ENCODE measurements around the gene UCK2.
A peak's percentile ranks its signal among the peaks of the same experiment; 100 is the strongest.

UCK2 gene

GRCh38 chr1:165871311-165872067 is 44.1 kb downstream of the UCK2 start:
- no peaks in the 10 kb centered on the region for H3F3A ChIP-seq (ENCODE audit: insufficient read depth, low read length)
- TF ChIP-seq, protein P1, sequence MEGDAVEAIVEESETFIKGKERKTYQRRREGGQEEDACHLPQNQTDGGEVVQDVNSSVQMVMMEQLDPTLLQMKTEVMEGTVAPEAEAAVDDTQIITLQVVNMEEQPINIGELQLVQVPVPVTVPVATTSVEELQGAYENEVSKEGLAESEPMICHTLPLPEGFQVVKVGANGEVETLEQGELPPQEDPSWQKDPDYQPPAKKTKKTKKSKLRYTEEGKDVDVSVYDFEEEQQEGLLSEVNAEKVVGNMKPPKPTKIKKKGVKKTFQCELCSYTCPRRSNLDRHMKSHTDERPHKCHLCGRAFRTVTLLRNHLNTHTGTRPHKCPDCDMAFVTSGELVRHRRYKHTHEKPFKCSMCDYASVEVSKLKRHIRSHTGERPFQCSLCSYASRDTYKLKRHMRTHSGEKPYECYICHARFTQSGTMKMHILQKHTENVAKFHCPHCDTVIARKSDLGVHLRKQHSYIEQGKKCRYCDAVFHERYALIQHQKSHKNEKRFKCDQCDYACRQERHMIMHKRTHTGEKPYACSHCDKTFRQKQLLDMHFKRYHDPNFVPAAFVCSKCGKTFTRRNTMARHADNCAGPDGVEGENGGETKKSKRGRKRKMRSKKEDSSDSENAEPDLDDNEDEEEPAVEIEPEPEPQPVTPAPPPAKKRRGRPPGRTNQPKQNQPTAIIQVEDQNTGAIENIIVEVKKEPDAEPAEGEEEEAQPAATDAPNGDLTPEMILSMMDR (IDR thresholded peaks at IDR 0.05; ENCODE audit: low read length): peak; percentile 82
- no peak for TF ChIP-seq EZH2 (IDR thresholded peaks at IDR 0.05; ENCODE audit: borderline replicate concordance, low read length)
- H3K79me2 ChIP-seq (ENCODE audit: insufficient read depth, low read length): peaks cover 73% of the 10 kb centered on the region
- no peak overlapping the region for H3K4me3 ChIP-seq (ENCODE audit: low read depth, low read length, poor library complexity, severe bottlenecking)
- H3K27ac ChIP-seq (ENCODE audit: low read depth, low read length, poor library complexity, severe bottlenecking): peak overlapping the region; percentile 60
- no peaks in the 10 kb centered on the region for H4K20me1 ChIP-seq (ENCODE audit: insufficient read depth, low read length)
- no peak overlapping the region; the same call in 1 of the 2 replicates for H3K9ac ChIP-seq (ENCODE audit: low read length)
- H3K4me2 ChIP-seq (ENCODE audit: low read length): peak overlapping the region; percentile 25; the same call in 1 of the 2 replicates
- H3K36me3 ChIP-seq (ENCODE audit: insufficient read depth, low read length): peaks cover 24% of the 10 kb centered on the region
- no peaks in the 10 kb centered on the region for H3K27me3 ChIP-seq (ENCODE audit: insufficient read depth, low read length)
- H3K9me3 ChIP-seq (ENCODE audit: low read length): peaks cover 12% of the 10 kb centered on the region; the same call in 1 of the 2 replicates
- no peak overlapping the region for H2AFZ ChIP-seq (ENCODE audit: low read length)
- no peaks in the 10 kb centered on the region for H3K9me2 ChIP-seq (ENCODE audit: low read depth, low read length)
- H3K4me1 ChIP-seq (ENCODE audit: insufficient read depth, low read length, severe bottlenecking): peaks cover 32% of the 10 kb centered on the region

- Histone ChIP-seq H3K9me2 (ENCODE audit: low read depth, low read length) (no peaks in the 10 kb centered on the region), H3K27ac (ENCODE audit: low read depth, low read length, poor library complexity, severe bottlenecking) (no peak overlapping the region), H3K79me2 (ENCODE audit: insufficient read depth, low read length) (peaks cover 76% of the 10 kb centered on the region), H2AFZ (ENCODE audit: low read length) (no peak overlapping the region), H3F3A (ENCODE audit: insufficient read depth, low read length) (no peaks in the 10 kb centered on the region), H3K9ac (ENCODE audit: low read length) (no peak overlapping the region), H3K4me2 (ENCODE audit: low read length) (no peak overlapping the region), H3K27me3 (ENCODE audit: insufficient read depth, low read length) (no peaks in the 10 kb centered on the region), H3K9me3 (ENCODE audit: low read length) (peaks cover 24% of the 10 kb centered on the region), H3K36me3 (ENCODE audit: insufficient read depth, low read length) (peaks cover 35% of the 10 kb centered on the region), H3K4me3 (ENCODE audit: low read depth, low read length, poor library complexity, severe bottlenecking) (no peak overlapping the region), H3K4me1 (ENCODE audit: insufficient read depth, low read length, severe bottlenecking) (peaks cover 32% of the 10 kb centered on the region), H4K20me1 (ENCODE audit: insufficient read depth, low read length) (no peaks in the 10 kb centered on the region)
- TF ChIP-seq, protein P1 (IDR thresholded peaks at IDR 0.05; ENCODE audit: low read length): no peak
- TF ChIP-seq EZH2 (IDR thresholded peaks at IDR 0.05; ENCODE audit: borderline replicate concordance, low read length): no peak
These were observed 46.1 kb downstream of the UCK2 start for GRCh38 chr1:165873481-165873880.

- peaks cover 30% of the 10 kb centered on the region for H3K4me1 ChIP-seq (ENCODE audit: insufficient read depth, low read length, severe bottlenecking)
- H3K4me3 ChIP-seq (ENCODE audit: low read depth, low read length, poor library complexity, severe bottlenecking): no peak overlapping the region
- no peaks in the 10 kb centered on the region for H4K20me1 ChIP-seq (ENCODE audit: insufficient read depth, low read length)
- no peaks in the 10 kb centered on the region for H3K9me2 ChIP-seq (ENCODE audit: low read depth, low read length)
- H3K9ac ChIP-seq (ENCODE audit: low read length): no peak overlapping the region
- H3K27me3 ChIP-seq (ENCODE audit: insufficient read depth, low read length): no peaks in the 10 kb centered on the region
- no peak overlapping the region for H3K4me2 ChIP-seq (ENCODE audit: low read length)
- no peak for TF ChIP-seq EZH2 (IDR thresholded peaks at IDR 0.05; ENCODE audit: borderline replicate concordance, low read length)
- TF ChIP-seq, protein P1 (IDR thresholded peaks at IDR 0.05; ENCODE audit: low read length): no peak
- H3K36me3 ChIP-seq (ENCODE audit: insufficient read depth, low read length): peaks cover 40% of the 10 kb centered on the region
- H3F3A ChIP-seq (ENCODE audit: insufficient read depth, low read length): no peaks in the 10 kb centered on the region
- H3K27ac ChIP-seq (ENCODE audit: low read depth, low read length, poor library complexity, severe bottlenecking): no peak overlapping the region
- H3K9me3 ChIP-seq (ENCODE audit: low read length): peaks cover 24% of the 10 kb centered on the region
- H3K79me2 ChIP-seq (ENCODE audit: insufficient read depth, low read length): peaks cover 75% of the 10 kb centered on the region
- no peak overlapping the region for H2AFZ ChIP-seq (ENCODE audit: low read length)
These were observed 47.2 kb downstream of the UCK2 start for GRCh38 chr1:165874643-165875042.
